H1 (cell line): ENCODE data around the gene SSTR3. TPM values are rescaled to one million over a fixed set of nuclear protein-coding genes. Genes with fewer than 3 reads are reported as not detected.
A peak's percentile ranks its signal among the peaks of the same experiment; 100 is the strongest.

ENCODE experiments used
- CTCF ChIA-PET: fragments of 300-600 bp; sonication (Branson Sonifier 250); formaldehyde crosslinking; loops from one replicate; lab custom pipeline; 2021; ENCODE audit not compliant: partially characterized antibody; lab: Charles Lee
- POLR2A ChIA-PET: fragments of 300-600 bp; sonication (Branson Sonifier 250); formaldehyde crosslinking; loops from one replicate; lab custom pipeline; 2021; ENCODE audit warnings: inconsistent platforms; ENCODE audit not compliant: partially characterized antibody; lab: Charles Lee
- DNase-seq, 2 experiments: peaks; one replicate each; pipeline versions ENCODE4 v3.0.0 to v3.0.0-alpha.2; 2010 to 2022; ENCODE audit warnings: low spot score in 2 of 2, low read depth in 1 of 2, mixed read lengths in 1 of 2
- FAIRE-seq: peaks from 2 replicates; lab custom pipeline; 2011; peaks lifted over from hg19 to GRCh38; lab: Jason Lieb, UNC
- H2AFZ ChIP-seq: 2 replicates; pipeline ENCODE4 v1.8.1; 2012; ENCODE audit warnings: low read length, inconsistent platforms
- H2AK5ac ChIP-seq: 2 replicates; pipeline ENCODE4 v1.6.1; 2013; ENCODE audit warnings: low read depth, low read length
- H2BK120ac ChIP-seq: replicated peaks from 2 replicates; pipeline ENCODE3; 2013; ENCODE audit warnings: low read depth, low read length, inconsistent platforms
- H2BK12ac ChIP-seq: 2 replicates; pipeline ENCODE4 v1.6.1; 2013; ENCODE audit warnings: low read depth, low read length
- H2BK15ac ChIP-seq: 2 replicates; pipeline ENCODE4 v1.6.1; 2013; ENCODE audit warnings: low read length
- H2BK20ac ChIP-seq: 2 replicates; pipeline ENCODE4 v1.6.1; 2013; ENCODE audit warnings: low read length
- H2BK5ac ChIP-seq: 2 replicates; pipeline ENCODE4 v1.6.1; 2013; ENCODE audit warnings: low read depth, low read length
- H3K14ac ChIP-seq: 2 replicates; pipeline ENCODE4 v1.6.1; 2013; ENCODE audit warnings: inconsistent platforms; ENCODE audit not compliant: insufficient read length
- H3K18ac ChIP-seq: 2 replicates; pipeline ENCODE4 v1.6.1; 2013; ENCODE audit warnings: low read length; ENCODE audit errors: extremely low read depth
- H3K23ac ChIP-seq: 2 replicates; pipeline ENCODE4 v1.6.1; 2013; ENCODE audit warnings: inconsistent platforms; ENCODE audit not compliant: insufficient read length
- H3K23me2 ChIP-seq: 2 replicates; pipeline ENCODE4 v1.6.1; 2013; ENCODE audit warnings: low read depth, low read length
- H3K27ac ChIP-seq: 2 replicates; pipeline ENCODE4 v1.6.1; 2011; ENCODE audit warnings: low read depth, low read length, inconsistent platforms
- H3K27me3 ChIP-seq, 4 experiments: replicated peaks in 1 of 4; 1 replicate in 1 of 4; 2 replicates in 3 of 4; pipeline versions ENCODE4 v1.6.1 to v1.8.1; 2011 to 2013; ENCODE audit warnings: low read length in 3 of 4, mild to moderate bottlenecking in 3 of 4, inconsistent platforms in 2 of 4, mixed read lengths in 2 of 4, moderate library complexity in 1 of 4; ENCODE audit not compliant: control insufficient read depth in 3 of 4, insufficient read depth in 3 of 4; ENCODE audit errors: extremely low read depth in 1 of 4
- H3K36me3 ChIP-seq, 4 experiments: 2 replicates each; pipeline versions ENCODE4 v1.6.1 to v1.8.1; 2011 to 2013; ENCODE audit warnings: mild to moderate bottlenecking in 4 of 4, low read length in 3 of 4, moderate library complexity in 2 of 4, control low read depth in 1 of 4, inconsistent platforms in 1 of 4; ENCODE audit not compliant: insufficient read depth in 4 of 4, control insufficient read depth in 2 of 4
- H3K4ac ChIP-seq: replicated peaks from 2 replicates; pipeline ENCODE3; 2013; ENCODE audit warnings: low read length, low read depth, mixed read lengths, inconsistent platforms; ENCODE audit not compliant: insufficient read length
- H3K4me1 ChIP-seq, 4 experiments: replicated peaks in 1 of 4; 1 replicate in 1 of 4; 2 replicates in 3 of 4; pipeline versions ENCODE4 v1.6.1 to v1.8.1; 2011 to 2013; ENCODE audit warnings: low read length in 3 of 4, inconsistent platforms in 2 of 4, mixed read lengths in 1 of 4; ENCODE audit not compliant: insufficient read depth in 4 of 4, control insufficient read depth in 3 of 4
- H3K4me2 ChIP-seq, 2 experiments: 2 replicates each; pipeline versions ENCODE4 v1.6.1 to v1.8.1; 2011 to 2013; ENCODE audit warnings: low read depth in 2 of 2, low read length in 2 of 2, control low read depth in 1 of 2, inconsistent platforms in 1 of 2, mild to moderate bottlenecking in 1 of 2; ENCODE audit not compliant: insufficient read depth in 1 of 2
- H3K4me3 ChIP-seq, 4 experiments: fragments of 200-600, 300-600 bp in 1 of 4; sonication (generic), shearing (Covaris generic), sonication (Bioruptor Twin) in 1 of 4; 2 replicates each; pipeline versions ENCODE4 v1.5.1 to v1.8.1; 2011 to 2016; ENCODE audit warnings: low read length in 4 of 4, low read depth in 3 of 4, control low read depth in 2 of 4, inconsistent platforms in 2 of 4, mild to moderate bottlenecking in 2 of 4, mixed read lengths in 1 of 4, moderate library complexity in 1 of 4; ENCODE audit not compliant: insufficient read depth in 2 of 4; ENCODE audit errors: extremely low read depth in 1 of 4
- H3K56ac ChIP-seq: replicated peaks from 2 replicates; pipeline ENCODE3; 2013; ENCODE audit warnings: low read depth, mild to moderate bottlenecking, mixed read lengths, low read length, inconsistent platforms; ENCODE audit not compliant: insufficient read length
- H3K79me1 ChIP-seq: 2 replicates; pipeline ENCODE4 v1.6.1; 2013; ENCODE audit warnings: low read depth, low read length, control low read depth
- H3K79me2 ChIP-seq, 2 experiments: 2 replicates each; pipeline versions ENCODE4 v1.6.1 to v1.8.1; 2012 to 2013; ENCODE audit warnings: low read length in 2 of 2, mild to moderate bottlenecking in 2 of 2, inconsistent platforms in 1 of 2; ENCODE audit not compliant: insufficient read depth in 2 of 2, control insufficient read depth in 1 of 2
- H3K9ac ChIP-seq, 4 experiments: replicated peaks in 1 of 4; 1 replicate in 1 of 4; 2 replicates in 3 of 4; pipeline versions ENCODE4 v1.6.1 to v1.8.1; 2011 to 2013; ENCODE audit warnings: low read depth in 3 of 4, low read length in 3 of 4, control low read depth in 2 of 4, mild to moderate bottlenecking in 2 of 4, moderate library complexity in 2 of 4, inconsistent platforms in 1 of 4; ENCODE audit errors: extremely low read depth in 1 of 4
- H3K9me3 ChIP-seq, 2 experiments: 2 replicates each; pipeline versions ENCODE4 v1.6.1 to v1.8.1; 2012 to 2013; ENCODE audit warnings: mild to moderate bottlenecking in 2 of 2, moderate library complexity in 2 of 2, control low read depth in 1 of 2, inconsistent platforms in 1 of 2, low read depth in 1 of 2, low read length in 1 of 2, mixed read lengths in 1 of 2; ENCODE audit not compliant: insufficient read depth in 2 of 2
- H4K20me1 ChIP-seq, 2 experiments: replicated peaks in 1 of 2; 2 replicates each; pipeline versions ENCODE3 to v1.8.1; 2011 to 2013; ENCODE audit warnings: inconsistent platforms in 2 of 2, low read length in 2 of 2, mild to moderate bottlenecking in 1 of 2; ENCODE audit not compliant: insufficient read depth in 2 of 2, control insufficient read depth in 1 of 2
- H4K5ac ChIP-seq: 2 replicates; pipeline ENCODE4 v1.6.1; 2013; ENCODE audit warnings: low read length, low read depth, mixed read lengths, inconsistent platforms; ENCODE audit not compliant: insufficient read length
- H4K8ac ChIP-seq: 2 replicates; pipeline ENCODE4 v1.8.0; 2013; ENCODE audit warnings: mild to moderate bottlenecking, moderate library complexity, low read length, inconsistent platforms; ENCODE audit not compliant: insufficient read depth; ENCODE audit errors: extremely low read depth
- H4K91ac ChIP-seq: replicated peaks from 2 replicates; pipeline ENCODE3; 2013; ENCODE audit warnings: low read length, mixed read lengths, inconsistent platforms; ENCODE audit not compliant: insufficient read length
- BCL11A ChIP-seq, 2 experiments: IDR thresholded peaks; one replicate each; pipeline ENCODE4 v1.6.1; 2011; ENCODE audit warnings: low read depth in 2 of 2, low read length in 2 of 2, mild to moderate bottlenecking in 2 of 2
- BRCA1 ChIP-seq: IDR thresholded peaks from 2 replicates; pipeline ENCODE4 v1.6.1; 2012; ENCODE audit warnings: low read depth, low read length, improper control_type of control experiment
- CEBPB ChIP-seq: IDR thresholded peaks from 2 replicates; pipeline ENCODE4 v1.6.1; 2012; ENCODE audit warnings: low read depth, low read length
- CHD2 ChIP-seq: IDR thresholded peaks from 2 replicates; pipeline ENCODE4 v1.6.1; 2012; ENCODE audit warnings: low read length, improper control_type of control experiment
- CREB1 ChIP-seq: IDR thresholded peaks from 2 replicates; pipeline ENCODE4 v1.6.1; 2012; ENCODE audit warnings: inconsistent platforms
- E2F6 ChIP-seq: IDR thresholded peaks from 2 replicates; pipeline ENCODE4 v1.6.1; 2012; ENCODE audit warnings: inconsistent platforms
- FOSL1 ChIP-seq: IDR thresholded peaks from 2 replicates; pipeline ENCODE4 v1.6.1; 2011; ENCODE audit warnings: mild to moderate bottlenecking, low read depth, low read length, moderate library complexity; ENCODE audit not compliant: insufficient read depth
- HDAC2 ChIP-seq, 2 experiments: fragments of 300-600 bp in 1 of 2; sonication (generic) in 1 of 2; IDR thresholded peaks; 2 replicates each; pipeline ENCODE4 v1.6.1; 2011 to 2012; ENCODE audit warnings: low read depth in 2 of 2, low read length in 2 of 2, mild to moderate bottlenecking in 2 of 2, moderate library complexity in 2 of 2, borderline replicate concordance in 1 of 2, inconsistent platforms in 1 of 2
- JUND ChIP-seq: IDR thresholded peaks from 2 replicates; pipeline ENCODE4 v1.6.1; 2011; ENCODE audit warnings: mild to moderate bottlenecking, improper control_type of control experiment, low read length
- POLR2AphosphoS5 ChIP-seq: IDR thresholded peaks from 2 replicates; pipeline ENCODE4 v1.6.1; 2011; ENCODE audit warnings: low read depth, low read length
- RBBP5 ChIP-seq: IDR thresholded peaks from 2 replicates; pipeline ENCODE4 v1.7.1; 2012; ENCODE audit warnings: low read depth, mild to moderate bottlenecking, inconsistent platforms, low read length, moderate library complexity, borderline replicate concordance
- RNF2 ChIP-seq: fragments of 200-900, 300-1000 bp; sonication (generic); IDR thresholded peaks from 2 replicates; pipeline ENCODE4 v1.7.1; 2016; ENCODE audit warnings: borderline replicate concordance, low read depth, mild to moderate bottlenecking, antibody characterized with exemption, low read length; ENCODE audit not compliant: poor library complexity, severe bottlenecking; ENCODE audit errors: missing control alignments
- ZNF274 ChIP-seq: IDR thresholded peaks from 2 replicates; pipeline ENCODE4 v1.7.0; 2012; ENCODE audit warnings: low read length, borderline replicate concordance; ENCODE audit errors: extremely low read depth
- WGBS, 2 experiments: shearing (Covaris generic) in 1 of 2; methylation state at CpG; one replicate each; pipeline versions ENCODE4 v1.1.6 to v1.1.7; 2013 to 2015; ENCODE audit warnings: low lambda C conversion rate in 2 of 2, mixed read lengths in 2 of 2, inconsistent platforms in 1 of 2, low coverage in 1 of 2, missing lambda C conversion rate in 1 of 2; ENCODE audit not compliant: insufficient replicate concordance in 2 of 2, insufficient coverage in 1 of 2, insufficient read length in 1 of 2; ENCODE audit errors: extremely low coverage in 1 of 2, missing lambda C conversion rate in 1 of 2; 5-methylcytosine and 5-hydroxymethylcytosine counted together
- polyA plus RNA-seq, 7 experiments: library from polyadenylated mRNA; depleted of rRNA in 3 of 7; stranded (reverse) in 5 of 7; unstranded in 2 of 7; fragments of >200 nt in 5 of 7; fragments of 200-250 nt in 2 of 7; gene quantifications; 1 replicate in 5 of 7; 2 replicates in 1 of 7; 4 replicates in 1 of 7; pipeline versions ENCODE4 v1.2.1 to v1.2.3, GENCODE V29; 2011 to 2013; ENCODE audit warnings: missing spikeins in 2 of 7, mixed read lengths in 2 of 7
- total RNA-seq: library from RNA; stranded (reverse); fragmentation: NEBNext Ultra II Directional; extraction: Animal tissue kit (Norgen Biotek cat#: 25700); gene quantifications from 2 replicates; pipeline ENCODE4 v1.2.1, GENCODE V29; 2021

Gene SSTR3
- total and polyA plus RNA-seq, 2 of the 8 experiments (the other 6 are each of a cell fraction or from before 2014, with no cell fraction given), result 0.22 to 0.77 TPM

- no peak for DNase-seq
- POLR2A ChIA-PET, result interaction anchor here (1.1 to 2.0 kb wide), 4 partner anchors 9 to 21 kb away, joined by 4 to 14 read pairs (median 6); no protein-coding TSS in a partner anchor
- TF ChIP-seq CREB1, result no peak
- no peak for TF ChIP-seq FOSL1
- TF ChIP-seq RBBP5, result no peak
- no peak for TF ChIP-seq HDAC2 (IDR thresholded peaks at IDR 0.05; ENCODE audit: borderline replicate concordance in 1 of 2, low read depth in 2 of 2, low read length in 2 of 2)
- no peak for TF ChIP-seq E2F6
- TF ChIP-seq POLR2AphosphoS5, result no peak
- TF ChIP-seq ZNF274, result no peak
- no peak for TF ChIP-seq JUND
- TF ChIP-seq RNF2, result no peak
- TF ChIP-seq BRCA1, result no peak
- TF ChIP-seq CHD2, result no peak
- TF ChIP-seq BCL11A (IDR thresholded peaks at IDR 0.05; ENCODE audit: low read depth in 2 of 2, low read length in 2 of 2), result no peak
- no peak for TF ChIP-seq CEBPB
Measured at GRCh38 chr22:37187552-37187890, 24.8 kb downstream of the SSTR3 start.

More at GRCh38 chr22:37187552-37187890, 24.8 kb downstream of the SSTR3 start:
- Histone ChIP-seq H2AK5ac (no peak overlapping the region), H2BK15ac (no peak overlapping the region), H4K91ac (peak overlapping the region; percentile 84), H3K4me3 (peak overlapping the region; percentile 20 to 53 (median 38); a peak in 5 of 8 replicates), H3K27ac (no peak overlapping the region; the same call in 1 of the 2 replicates), H4K20me1 (no peaks in the 10 kb centered on the region), H2AFZ (no peak overlapping the region), H3K14ac (no peak overlapping the region), H3K9ac (no peak overlapping the region), H3K27me3 (no peaks in the 10 kb centered on the region), H4K8ac (peak overlapping the region; percentile 85), H3K4me1 (peaks cover 7 to 23% (median 15%) of the 10 kb centered on the region in 4 experiments), H3K23ac (no peak overlapping the region), H3K79me1 (no peaks in the 10 kb centered on the region), H2BK20ac (peak overlapping the region; percentile 29; the same call in 1 of the 2 replicates), H3K23me2 (peaks cover 3% of the 10 kb centered on the region; the same call in 1 of the 2 replicates), H3K18ac (peak overlapping the region; percentile 98; the same call in 1 of the 2 replicates), H4K5ac (peak overlapping the region; percentile 41), H3K36me3 (peaks cover 0 to 8% (median 0%) of the 10 kb centered on the region in 4 experiments; a peak in 2 of 8 replicates), H3K4me2 (peak overlapping the region; percentile 65 to 73), H3K79me2 (no peaks in the 10 kb centered on the region), H2BK120ac (peak overlapping the region; percentile 36), H3K9me3 (no peaks in the 10 kb centered on the region), H3K4ac (peak overlapping the region; percentile 75), H2BK12ac (0 out of 2 replicates have a peak overlapping the region, but pooled peaks have one; percentile 42), H2BK5ac (peak overlapping the region; percentile 96; the same call in 1 of the 2 replicates), H3K56ac (peak overlapping the region; percentile 42)
- FAIRE-seq, result no peak
- CTCF ChIA-PET, result interaction anchor here (1.1 to 5.8 kb wide), 2 partner anchors 10 to 61 kb away, joined by 3 to 29 read pairs; no protein-coding TSS in a partner anchor
- 44% methylated on average over 5 of the region's 5 CpGs; no CpG with 5 or more reads in 1 of the 2 experiments for WGBS, 2 experiments
